ENCODE results near the gene SPIRE1. TPM values are rescaled to one million over a fixed set of nuclear protein-coding genes. Genes with fewer than 3 reads are reported as not detected.

Gene SPIRE1
- polyA plus RNA-seq, 1 donor from 2014 or later, result 22.2 TPM

- Histone ChIP-seq H3K36me3 (ENCODE audit: insufficient read depth, low read length) (no peaks in the 10 kb centered on the region), H3K79me2 (replicated peaks; ENCODE audit: insufficient read depth, low read length) (peaks cover 8% of the 10 kb centered on the region), H3K9ac (ENCODE audit: low read length) (no peak overlapping the region), H3K4me2 (ENCODE audit: low read length) (no peak overlapping the region), H3K27me3 (ENCODE audit: insufficient read depth, low read depth, low read length) (no peaks in the 10 kb centered on the region), H3K9me3 (ENCODE audit: low read length) (no peaks in the 10 kb centered on the region), H4K20me1 (ENCODE audit: insufficient read depth) (no peaks in the 10 kb centered on the region), H3F3A (ENCODE audit: insufficient read depth, low read length, poor library complexity, severe bottlenecking) (no peaks in the 10 kb centered on the region), H2AFZ (ENCODE audit: low read depth, low read length) (no peak overlapping the region), H3K27ac (ENCODE audit: low read length) (no peak overlapping the region), H3K9me2 (ENCODE audit: insufficient read depth, low read length) (no peaks in the 10 kb centered on the region), H3K4me3 (ENCODE audit: low read length) (no peak overlapping the region)
- TF ChIP-seq EP300 (conservative IDR thresholded peaks at IDR 0.05; ENCODE audit: poor library complexity, severe bottlenecking), result no peak
- TF ChIP-seq EZH2 (IDR thresholded peaks at IDR 0.05; ENCODE audit: borderline replicate concordance, insufficient read depth, low read length, poor library complexity, severe bottlenecking), result no peak
- no peak for TF ChIP-seq CTCF (IDR thresholded peaks at IDR 0.05; ENCODE audit: poor library complexity, severe bottlenecking)
- TF ChIP-seq MXI1 (conservative IDR thresholded peaks at IDR 0.05; ENCODE audit: poor library complexity, severe bottlenecking), result no peak
- TF ChIP-seq SMC3 (conservative IDR thresholded peaks at IDR 0.05; ENCODE audit: poor library complexity), result no peak
- TF ChIP-seq POLR2AphosphoS5 (IDR thresholded peaks at IDR 0.05), result no peak
- TF ChIP-seq, protein P1, sequence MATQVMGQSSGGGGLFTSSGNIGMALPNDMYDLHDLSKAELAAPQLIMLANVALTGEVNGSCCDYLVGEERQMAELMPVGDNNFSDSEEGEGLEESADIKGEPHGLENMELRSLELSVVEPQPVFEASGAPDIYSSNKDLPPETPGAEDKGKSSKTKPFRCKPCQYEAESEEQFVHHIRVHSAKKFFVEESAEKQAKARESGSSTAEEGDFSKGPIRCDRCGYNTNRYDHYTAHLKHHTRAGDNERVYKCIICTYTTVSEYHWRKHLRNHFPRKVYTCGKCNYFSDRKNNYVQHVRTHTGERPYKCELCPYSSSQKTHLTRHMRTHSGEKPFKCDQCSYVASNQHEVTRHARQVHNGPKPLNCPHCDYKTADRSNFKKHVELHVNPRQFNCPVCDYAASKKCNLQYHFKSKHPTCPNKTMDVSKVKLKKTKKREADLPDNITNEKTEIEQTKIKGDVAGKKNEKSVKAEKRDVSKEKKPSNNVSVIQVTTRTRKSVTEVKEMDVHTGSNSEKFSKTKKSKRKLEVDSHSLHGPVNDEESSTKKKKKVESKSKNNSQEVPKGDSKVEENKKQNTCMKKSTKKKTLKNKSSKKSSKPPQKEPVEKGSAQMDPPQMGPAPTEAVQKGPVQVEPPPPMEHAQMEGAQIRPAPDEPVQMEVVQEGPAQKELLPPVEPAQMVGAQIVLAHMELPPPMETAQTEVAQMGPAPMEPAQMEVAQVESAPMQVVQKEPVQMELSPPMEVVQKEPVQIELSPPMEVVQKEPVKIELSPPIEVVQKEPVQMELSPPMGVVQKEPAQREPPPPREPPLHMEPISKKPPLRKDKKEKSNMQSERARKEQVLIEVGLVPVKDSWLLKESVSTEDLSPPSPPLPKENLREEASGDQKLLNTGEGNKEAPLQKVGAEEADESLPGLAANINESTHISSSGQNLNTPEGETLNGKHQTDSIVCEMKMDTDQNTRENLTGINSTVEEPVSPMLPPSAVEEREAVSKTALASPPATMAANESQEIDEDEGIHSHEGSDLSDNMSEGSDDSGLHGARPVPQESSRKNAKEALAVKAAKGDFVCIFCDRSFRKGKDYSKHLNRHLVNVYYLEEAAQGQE (IDR thresholded peaks at IDR 0.05; ENCODE audit: borderline replicate concordance), result no peak
- TF ChIP-seq TAF1 (IDR thresholded peaks at IDR 0.05; ENCODE audit: low read depth), result no peak
- no peak for TF ChIP-seq RAD21 (conservative IDR thresholded peaks at IDR 0.05)
Measured at GRCh38 chr18:12639990-12640880, 17.7 kb downstream of the SPIRE1 start.

DNA sequence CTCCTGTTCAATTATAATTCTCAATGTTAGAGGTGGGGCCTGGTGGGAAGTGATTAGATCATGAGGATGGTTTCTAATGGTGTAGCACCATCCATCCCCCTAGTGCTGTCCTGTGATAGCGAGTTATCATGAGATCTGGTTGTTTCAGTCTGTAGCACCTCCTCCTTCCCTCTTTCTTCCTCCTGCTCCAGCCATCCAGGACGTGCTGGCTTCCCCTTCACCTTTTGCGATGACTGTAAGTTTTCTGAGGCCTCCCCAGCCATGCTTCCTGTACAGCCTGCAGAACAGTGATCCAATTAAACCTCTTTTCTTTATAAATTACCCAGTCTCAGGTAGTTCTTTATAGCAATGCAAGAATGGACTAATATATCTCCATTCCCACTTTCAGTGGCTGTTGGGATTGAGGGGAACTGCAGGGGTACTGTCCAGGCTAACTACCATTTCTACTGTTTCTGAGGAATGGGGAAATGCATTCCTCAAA lies 19.2 kb downstream of the SPIRE1 start:
- H3K27me3 ChIP-seq (ENCODE audit: insufficient read depth, low read depth, low read length), result no peaks in the 10 kb centered on the region
- no peaks in the 10 kb centered on the region for H4K20me1 ChIP-seq (ENCODE audit: insufficient read depth)
- TF ChIP-seq CTCF (IDR thresholded peaks at IDR 0.05; ENCODE audit: poor library complexity, severe bottlenecking) (no peak), MXI1 (conservative IDR thresholded peaks at IDR 0.05; ENCODE audit: poor library complexity, severe bottlenecking) (no peak), POLR2AphosphoS5 (IDR thresholded peaks at IDR 0.05) (no peak), TAF1 (IDR thresholded peaks at IDR 0.05; ENCODE audit: low read depth) (no peak), EZH2 (IDR thresholded peaks at IDR 0.05; ENCODE audit: borderline replicate concordance, insufficient read depth, low read length, poor library complexity, severe bottlenecking) (no peak), SMC3 (conservative IDR thresholded peaks at IDR 0.05; ENCODE audit: poor library complexity) (no peak), RAD21 (conservative IDR thresholded peaks at IDR 0.05) (no peak), EP300 (conservative IDR thresholded peaks at IDR 0.05; ENCODE audit: poor library complexity, severe bottlenecking) (no peak)
- TF ChIP-seq, protein P1 (IDR thresholded peaks at IDR 0.05; ENCODE audit: borderline replicate concordance), result no peak
- no peak overlapping the region for H3K27ac ChIP-seq (ENCODE audit: low read length)
- H3K4me2 ChIP-seq (ENCODE audit: low read length), result no peak overlapping the region
- H3K9ac ChIP-seq (ENCODE audit: low read length), result no peak overlapping the region
- no peaks in the 10 kb centered on the region for H3K36me3 ChIP-seq (ENCODE audit: insufficient read depth, low read length)
- no peaks in the 10 kb centered on the region for H3K9me2 ChIP-seq (ENCODE audit: insufficient read depth, low read length)
- H3K9me3 ChIP-seq (ENCODE audit: low read length), result no peaks in the 10 kb centered on the region
- no peaks in the 10 kb centered on the region for H3K79me2 ChIP-seq (replicated peaks; ENCODE audit: insufficient read depth, low read length)
- no peak overlapping the region for H3K4me3 ChIP-seq (ENCODE audit: low read length)
- no peak overlapping the region for H2AFZ ChIP-seq (ENCODE audit: low read depth, low read length)
- no peaks in the 10 kb centered on the region for H3F3A ChIP-seq (ENCODE audit: insufficient read depth, low read length, poor library complexity, severe bottlenecking)

All from neural cell (in vitro differentiated cells).